Lung microvascular endothelial cell (primary cell): ENCODE data around the gene MLF2. TPM values are rescaled to one million over a fixed set of nuclear protein-coding genes. Genes with fewer than 3 reads are reported as not detected.
"Not testable (repeated sequence)": the region's sequence is repeated elsewhere in the genome, so short reads cannot be mapped to it uniquely, and the experiment has no call there.

ENCODE experiments used
- DNase-seq, 2 donors: peaks; one replicate each; pipeline versions ENCODE4 v3.0.0 to v3.0.0-alpha.2; 2010; ENCODE audit warnings: low read depth in 2 of 2
- total RNA-seq: library from RNA; depleted of rRNA; stranded (reverse); fragments of >200 nt; gene quantifications from 2 replicates; pipeline ENCODE4 v1.2.1, GENCODE V29; 2014

Gene MLF2
- total RNA-seq, 1 donor from 2014 or later = 69.8 TPM

GRCh38 chr12:6734506-6735387 lies 18.2 kb downstream of the MLF2 start:
- DNase-seq = peak in 1 of 2 donors; percentile 70

DNA sequence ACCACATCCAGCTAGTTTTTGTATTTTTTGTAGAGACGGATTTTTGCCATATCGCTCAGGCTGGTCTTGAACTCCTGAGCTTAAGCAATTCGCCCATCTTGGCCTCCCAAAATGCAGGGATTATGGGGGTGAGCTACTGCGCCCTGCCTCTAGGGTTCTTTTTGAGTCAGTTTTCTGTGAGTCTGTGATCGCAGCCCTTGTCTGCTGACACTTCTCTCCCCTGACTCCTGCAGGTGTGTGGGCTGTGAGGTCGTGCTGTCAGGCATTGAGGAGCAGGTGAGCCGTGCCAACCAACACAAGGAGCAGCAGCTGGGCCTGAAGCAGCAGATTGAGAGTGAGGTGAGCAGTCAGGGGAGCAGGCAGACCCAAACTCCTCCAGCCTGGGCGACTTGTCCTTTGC lies 22.8 kb downstream of the MLF2 start:
- DNase-seq = no peak

GRCh38 chr12:6729186-6729585 lies 23.8 kb downstream of the MLF2 start:
- no peak for DNase-seq

- DNase-seq = no peak
Observed at GRCh38 chr12:6725350-6725749, 27.6 kb downstream of the MLF2 start.

DNA sequence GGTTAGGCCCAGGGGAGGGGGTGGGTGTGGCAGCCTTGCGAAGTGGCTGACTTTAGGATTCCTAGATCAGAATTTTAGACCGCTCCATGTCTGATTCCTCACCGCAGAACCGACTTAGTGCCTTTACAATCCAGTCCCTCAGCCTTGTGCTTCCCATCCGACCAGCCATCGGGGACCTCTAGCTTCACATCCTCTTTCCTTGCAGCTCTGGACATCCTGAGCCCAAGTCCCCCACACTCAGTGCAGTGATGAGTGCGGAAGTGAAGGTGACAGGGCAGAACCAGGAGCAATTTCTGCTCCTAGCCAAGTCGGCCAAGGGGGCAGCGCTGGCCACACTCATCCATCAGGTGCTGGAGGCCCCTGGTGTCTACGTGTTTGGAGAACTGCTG lies 28.5 kb downstream of the MLF2 start:
- peak; percentile 41 to 42 for DNase-seq

GRCh38 chr12:6723607-6724408 lies 29.1 kb downstream of the MLF2 start, which contains the start of gene COPS7A:
Gene COPS7A, plus strand, starts transcription at chr12:6724046. Its CDS starts 611 bp downstream, at chr12:6724657.
- peak; percentile 98 to 100 for DNase-seq

GRCh38 chr12:6722863-6723262 lies 30.1 kb downstream of the MLF2 start:
- DNase-seq = no peak

DNA sequence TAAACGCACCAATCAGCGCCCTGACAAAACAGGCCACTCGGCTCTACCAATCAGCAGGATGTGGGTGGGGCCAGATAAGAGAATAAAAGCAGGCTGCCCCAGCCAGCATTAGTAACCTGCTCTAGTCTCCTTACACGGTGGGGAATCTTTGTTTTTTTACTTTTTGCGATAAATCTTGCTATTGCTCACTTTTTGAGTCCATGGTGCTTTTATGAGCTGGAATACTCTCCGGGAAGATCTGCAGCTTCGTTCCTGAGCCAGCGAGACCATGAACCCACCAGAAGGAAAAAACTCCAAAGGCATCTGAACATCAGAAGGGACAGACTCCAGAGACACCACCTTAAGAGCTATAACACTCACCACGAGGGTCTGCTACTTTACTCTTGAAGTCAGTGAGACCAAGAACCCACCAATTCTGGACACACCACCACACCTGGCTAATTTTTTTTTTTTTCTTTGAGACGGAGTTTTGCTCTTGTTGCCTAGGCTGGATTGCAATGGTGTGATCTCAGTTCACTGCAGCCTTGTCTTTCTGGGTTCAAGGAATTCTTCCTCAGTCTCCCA lies 36.0 kb downstream of the MLF2 start:
- DNase-seq = no peak

GRCh38 chr12:6716031-6716873 lies 36.7 kb downstream of the MLF2 start:
- DNase-seq = not testable (repeated sequence)

DNA sequence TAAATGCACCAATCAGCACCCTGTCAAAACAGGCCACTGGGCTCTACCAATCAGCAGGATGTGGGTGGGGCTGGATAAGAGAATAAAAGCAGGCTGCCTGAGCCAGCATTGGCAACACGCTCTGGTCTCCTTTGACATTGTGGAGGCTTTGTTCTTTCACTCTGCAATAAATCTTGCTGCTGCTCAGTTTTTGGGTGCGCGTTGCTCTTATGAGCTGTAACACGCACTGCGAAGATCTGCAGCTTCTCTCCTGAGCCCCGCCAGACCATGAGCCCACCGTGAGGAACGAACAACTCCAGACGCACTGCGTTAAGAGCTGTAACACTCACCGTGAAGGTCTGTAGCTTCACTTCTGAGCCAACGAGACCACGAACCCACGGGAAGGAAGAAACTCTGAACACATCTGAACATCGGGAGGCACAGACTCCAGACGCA lies 44.0 kb downstream of the MLF2 start:
- no peak for DNase-seq

GRCh38 chr12:6708351-6708750 lies 44.6 kb downstream of the MLF2 start:
- DNase-seq = not testable (repeated sequence)

GRCh38 chr12:6703631-6704030 lies 49.3 kb downstream of the MLF2 start:
- DNase-seq = peak; percentile 24 to 38

DNA sequence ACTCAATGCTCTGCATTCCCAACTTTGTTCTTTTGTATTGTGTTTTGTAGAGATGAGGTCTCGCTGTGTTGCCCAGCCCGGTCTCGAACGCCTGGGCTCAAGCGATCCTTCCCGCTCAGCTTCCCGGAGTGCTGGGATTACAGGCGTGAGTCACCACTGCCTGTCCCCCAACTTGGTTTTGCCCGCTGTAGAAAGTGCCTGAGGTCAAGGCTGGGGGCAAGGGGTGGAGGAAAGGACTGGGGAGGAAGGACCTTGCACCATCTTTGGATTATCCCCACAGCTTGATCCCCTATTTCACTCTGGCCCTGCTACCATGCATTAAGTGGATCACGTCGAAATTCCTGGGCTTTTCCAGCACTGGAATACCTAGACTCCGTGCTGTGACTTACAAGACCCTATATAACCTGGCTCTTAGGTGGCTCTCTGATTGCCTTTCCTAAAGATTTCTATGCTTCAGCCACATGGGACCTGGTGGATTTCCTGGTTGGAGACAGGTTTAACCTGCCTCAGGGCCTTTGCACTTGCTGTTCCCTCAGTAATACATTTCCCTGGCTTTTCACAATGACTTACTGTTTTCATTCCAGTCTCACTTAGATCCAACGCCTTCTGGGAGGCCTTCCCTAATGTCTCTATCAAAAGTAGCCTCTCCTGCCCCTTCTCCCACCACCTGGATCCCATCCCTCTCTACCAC lies 51.7 kb downstream of the MLF2 start:
- DNase-seq = no peak

- DNase-seq = peak; percentile 20 to 29
Observed at GRCh38 chr12:6700646-6701051, 52.3 kb downstream of the MLF2 start, which contains the start of gene PIANP. Gene PIANP, minus strand, starts transcription at chr12:6700815. Its CDS starts 2,754 bp downstream, at chr12:6698061.

DNA sequence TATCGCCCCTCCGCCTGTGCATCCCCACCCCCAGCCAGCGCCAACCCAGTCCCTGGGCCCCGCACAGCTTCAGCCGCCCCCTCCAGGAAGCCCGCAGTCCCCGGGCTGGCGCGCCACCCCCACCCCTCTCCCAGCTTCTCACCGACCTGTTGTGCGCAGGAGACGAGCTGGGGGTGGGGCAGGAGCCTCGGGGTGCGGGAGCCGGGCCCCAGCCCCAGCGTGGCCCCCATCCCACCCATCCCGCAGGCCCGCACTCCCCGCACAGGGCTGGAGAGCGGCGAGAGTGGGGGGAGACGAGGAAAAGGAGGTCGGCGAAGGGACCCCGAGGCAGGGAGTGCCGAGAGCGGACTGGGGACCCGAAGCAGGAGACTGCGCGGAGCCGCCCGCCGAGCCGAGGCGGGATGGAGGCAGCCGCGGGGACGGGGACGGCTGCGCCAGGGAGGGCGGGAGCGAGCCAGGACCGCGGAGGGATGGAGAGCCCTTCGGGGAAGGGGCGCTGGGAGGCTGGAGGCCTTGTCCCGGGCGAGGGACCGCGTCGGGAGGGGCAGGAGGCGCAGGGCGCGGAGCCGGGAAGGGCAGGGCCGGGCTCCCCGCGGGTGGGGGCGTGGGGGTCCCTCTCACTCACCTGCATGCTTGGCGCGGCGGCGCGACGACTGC lies 52.8 kb downstream of the MLF2 start:
- no peak for DNase-seq

GRCh38 chr12:6699259-6699988 lies 53.5 kb downstream of the MLF2 start:
- no peak for DNase-seq

GRCh38 chr12:6698352-6699046 lies 54.4 kb downstream of the MLF2 start:
- no peak for DNase-seq
